Measurements from ENCODE around the gene SOX11. TPM values are rescaled to one million over a fixed set of nuclear protein-coding genes. Genes with fewer than 3 reads are reported as not detected.

Gene SOX11
- total RNA-seq, 1 experiment from 2014 or later, result not detected

DNA sequence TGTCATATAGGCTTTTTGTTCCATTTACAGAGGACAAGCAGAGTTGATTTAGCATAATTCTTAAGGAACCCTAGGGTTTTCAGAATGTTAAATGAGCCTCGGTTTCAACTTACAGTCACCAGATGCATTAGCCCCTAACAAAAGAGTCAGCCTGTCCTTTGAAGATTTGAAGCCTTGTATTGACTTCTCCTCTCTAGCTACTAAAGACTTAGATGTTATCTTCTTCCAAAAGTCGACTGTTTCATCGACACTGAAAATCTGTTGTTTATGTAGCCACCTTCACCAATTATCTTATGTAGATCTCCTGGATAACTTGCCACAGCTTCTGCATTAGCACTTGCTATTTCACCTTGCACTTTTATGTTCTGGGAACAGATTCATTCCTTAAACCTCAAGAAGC is 31.6 kb upstream of the SOX11 start:
- H3K9me2 ChIP-seq (ENCODE audit: insufficient read depth), result no peaks in the 10 kb centered on the region
- no peak for TF ChIP-seq EZH2 (IDR thresholded peaks at IDR 0.05; ENCODE audit: low read depth)
- TF ChIP-seq, protein P1, sequence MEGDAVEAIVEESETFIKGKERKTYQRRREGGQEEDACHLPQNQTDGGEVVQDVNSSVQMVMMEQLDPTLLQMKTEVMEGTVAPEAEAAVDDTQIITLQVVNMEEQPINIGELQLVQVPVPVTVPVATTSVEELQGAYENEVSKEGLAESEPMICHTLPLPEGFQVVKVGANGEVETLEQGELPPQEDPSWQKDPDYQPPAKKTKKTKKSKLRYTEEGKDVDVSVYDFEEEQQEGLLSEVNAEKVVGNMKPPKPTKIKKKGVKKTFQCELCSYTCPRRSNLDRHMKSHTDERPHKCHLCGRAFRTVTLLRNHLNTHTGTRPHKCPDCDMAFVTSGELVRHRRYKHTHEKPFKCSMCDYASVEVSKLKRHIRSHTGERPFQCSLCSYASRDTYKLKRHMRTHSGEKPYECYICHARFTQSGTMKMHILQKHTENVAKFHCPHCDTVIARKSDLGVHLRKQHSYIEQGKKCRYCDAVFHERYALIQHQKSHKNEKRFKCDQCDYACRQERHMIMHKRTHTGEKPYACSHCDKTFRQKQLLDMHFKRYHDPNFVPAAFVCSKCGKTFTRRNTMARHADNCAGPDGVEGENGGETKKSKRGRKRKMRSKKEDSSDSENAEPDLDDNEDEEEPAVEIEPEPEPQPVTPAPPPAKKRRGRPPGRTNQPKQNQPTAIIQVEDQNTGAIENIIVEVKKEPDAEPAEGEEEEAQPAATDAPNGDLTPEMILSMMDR (conservative IDR thresholded peaks at IDR 0.05), result no peak
- H3K4me2 ChIP-seq, result no peak overlapping the region
- no peak overlapping the region for H2AFZ ChIP-seq
- H3K27me3 ChIP-seq (ENCODE audit: insufficient read depth, low read depth), result no peaks in the 10 kb centered on the region
- no peak overlapping the region for H3K4me3 ChIP-seq
- POLR2A ChIA-PET (ENCODE audit: unreplicated experiment), result no interaction called here
- BruUV-seq (replicated peaks), result no TSS peak
- no peaks in the 10 kb centered on the region for H3K9me3 ChIP-seq (ENCODE audit: insufficient read depth, low read depth)
- CTCF ChIA-PET, result no interaction called here
- DNase-seq, result no peak
- no peaks in the 10 kb centered on the region for H4K20me1 ChIP-seq (ENCODE audit: insufficient read depth)
- no peaks in the 10 kb centered on the region for H3F3A ChIP-seq (ENCODE audit: insufficient read depth, low read depth)
- no peaks in the 10 kb centered on the region for H3K4me1 ChIP-seq (replicated peaks; ENCODE audit: insufficient read depth)
- H3K27ac ChIP-seq, result no peak overlapping the region
- intact Hi-C loops (cut with micrococcal nuclease; ENCODE audit: unreplicated experiment), result no loop called here
- H3K79me2 ChIP-seq (ENCODE audit: low read depth), result no peaks in the 10 kb centered on the region
- H3K36me3 ChIP-seq (ENCODE audit: low read depth), result no peaks in the 10 kb centered on the region

DNA sequence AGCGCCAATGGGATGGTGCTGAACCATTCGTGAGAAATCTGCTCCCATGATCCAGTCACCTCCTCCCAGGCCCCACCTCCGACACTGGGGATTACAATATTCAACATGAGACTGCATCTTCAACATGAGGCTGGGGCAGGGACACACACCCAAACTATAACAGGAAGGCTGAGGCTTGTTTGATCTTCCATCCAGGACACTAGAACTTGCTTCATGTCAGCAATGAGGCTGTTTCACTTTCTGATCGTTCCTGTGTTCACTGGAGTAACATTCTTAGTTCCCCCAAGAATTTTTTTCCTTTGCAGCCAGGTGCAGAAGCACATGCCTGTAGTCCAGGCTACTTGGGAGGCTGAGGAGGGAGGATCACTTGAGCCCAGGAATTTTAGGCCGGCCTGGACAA is 30.8 kb upstream of the SOX11 start:
- intact Hi-C loops (cut with micrococcal nuclease; ENCODE audit: unreplicated experiment), result no loop called here
- no peaks in the 10 kb centered on the region for H3F3A ChIP-seq (ENCODE audit: insufficient read depth, low read depth)
- POLR2A ChIA-PET (ENCODE audit: unreplicated experiment), result no interaction called here
- H3K79me2 ChIP-seq (ENCODE audit: low read depth), result no peaks in the 10 kb centered on the region
- H4K20me1 ChIP-seq (ENCODE audit: insufficient read depth), result no peaks in the 10 kb centered on the region
- no peaks in the 10 kb centered on the region for H3K27me3 ChIP-seq (ENCODE audit: insufficient read depth, low read depth)
- BruUV-seq (replicated peaks), result no TSS peak
- no peak for TF ChIP-seq EZH2 (IDR thresholded peaks at IDR 0.05; ENCODE audit: low read depth)
- TF ChIP-seq, protein P1 (conservative IDR thresholded peaks at IDR 0.05), result no peak
- H3K4me1 ChIP-seq (replicated peaks; ENCODE audit: insufficient read depth), result no peaks in the 10 kb centered on the region
- no peak overlapping the region for H2AFZ ChIP-seq
- H3K4me3 ChIP-seq, result no peak overlapping the region
- CTCF ChIA-PET, result no interaction called here
- no peaks in the 10 kb centered on the region for H3K9me2 ChIP-seq (ENCODE audit: insufficient read depth)
- no peaks in the 10 kb centered on the region for H3K9me3 ChIP-seq (ENCODE audit: insufficient read depth, low read depth)
- no peaks in the 10 kb centered on the region for H3K36me3 ChIP-seq (ENCODE audit: low read depth)
- no peak overlapping the region for H3K4me2 ChIP-seq
- no peak for DNase-seq
- no peak overlapping the region for H3K27ac ChIP-seq

DNA sequence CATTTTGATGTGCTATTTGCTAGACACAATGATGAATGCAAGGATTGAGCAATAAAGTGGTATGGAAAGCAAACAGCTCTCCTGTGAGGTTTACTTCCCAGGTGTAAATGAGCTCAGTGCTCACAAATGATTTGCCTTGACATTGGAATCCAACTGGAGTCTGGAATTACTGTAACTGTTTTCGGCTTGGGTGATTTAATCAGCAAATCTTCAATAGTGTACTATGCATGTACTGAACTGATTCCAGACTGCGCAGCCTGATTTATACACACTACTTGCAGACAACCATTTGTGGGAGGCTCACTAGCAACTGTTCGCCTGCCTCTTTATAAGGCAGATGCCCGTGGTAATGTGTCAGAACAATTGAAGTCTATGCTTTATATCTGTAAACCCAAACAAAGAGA is 27.9 kb upstream of the SOX11 start:
- H3K4me1 ChIP-seq (replicated peaks; ENCODE audit: insufficient read depth), result no peaks in the 10 kb centered on the region
- no peaks in the 10 kb centered on the region for H4K20me1 ChIP-seq (ENCODE audit: insufficient read depth)
- H3K4me3 ChIP-seq, result no peak overlapping the region
- no peak overlapping the region for H3K27ac ChIP-seq
- no TSS peak for BruUV-seq (replicated peaks)
- no peaks in the 10 kb centered on the region for H3K9me2 ChIP-seq (ENCODE audit: insufficient read depth)
- H3K27me3 ChIP-seq (ENCODE audit: insufficient read depth, low read depth), result 0 out of 2 replicates have a peak, but pooled peaks cover 12% of the 10 kb centered on the region
- no peaks in the 10 kb centered on the region for H3F3A ChIP-seq (ENCODE audit: insufficient read depth, low read depth)
- no peak overlapping the region for H3K4me2 ChIP-seq
- CTCF ChIA-PET, result no interaction called here
- no peak overlapping the region for H2AFZ ChIP-seq
- POLR2A ChIA-PET (ENCODE audit: unreplicated experiment), result no interaction called here
- H3K9me3 ChIP-seq (ENCODE audit: insufficient read depth, low read depth), result no peaks in the 10 kb centered on the region
- intact Hi-C loops (cut with micrococcal nuclease; ENCODE audit: unreplicated experiment), result no loop called here
- no peaks in the 10 kb centered on the region for H3K36me3 ChIP-seq (ENCODE audit: low read depth)
- no peaks in the 10 kb centered on the region for H3K79me2 ChIP-seq (ENCODE audit: low read depth)
- no peak for DNase-seq
- TF ChIP-seq, protein P1 (conservative IDR thresholded peaks at IDR 0.05), result no peak
- TF ChIP-seq EZH2 (IDR thresholded peaks at IDR 0.05; ENCODE audit: low read depth), result no peak
